GM19193 (cell line): ENCODE data around the gene KLHDC7B.

Experiments used
- POLR2A ChIP-seq: IDR thresholded peaks from 4 replicates; pipeline ENCODE4 v1.6.1; 2011; ENCODE audit not compliant: insufficient read depth, insufficient read length; ENCODE audit errors: extremely low read depth

KLHDC7B gene

GRCh38 chr22:50545522-50546325 lies at the start of gene KLHDC7B:
TSS of gene KLHDC7B (plus strand) at chr22:50545899. CDS start at chr22:50546244, 345 bp downstream.
- no peak for TF ChIP-seq POLR2A

GRCh38 chr22:50497093-50497492 lies 48.6 kb upstream of the KLHDC7B start:
- no peak for TF ChIP-seq POLR2A

GRCh38 chr22:50498322-50498890 lies 47.3 kb upstream of the KLHDC7B start:
- TF ChIP-seq POLR2A, result no peak

GRCh38 chr22:50500452-50500851 lies 45.2 kb upstream of the KLHDC7B start:
- no peak for TF ChIP-seq POLR2A

GRCh38 chr22:50502096-50502495 lies 43.6 kb upstream of the KLHDC7B start:
- no peak for TF ChIP-seq POLR2A

- TF ChIP-seq POLR2A, result no peak
Measured at GRCh38 chr22:50502628-50503474, 42.8 kb upstream of the KLHDC7B start.

GRCh38 chr22:50503475-50504145 lies 42.1 kb upstream of the KLHDC7B start:
- no peak for TF ChIP-seq POLR2A

GRCh38 chr22:50504369-50505211 lies 41.1 kb upstream of the KLHDC7B start:
- TF ChIP-seq POLR2A, result no peak

- TF ChIP-seq POLR2A, result no peak
Measured at GRCh38 chr22:50505276-50505775, 40.4 kb upstream of the KLHDC7B start.

- no peak for TF ChIP-seq POLR2A
Measured at GRCh38 chr22:50505776-50506610, 39.7 kb upstream of the KLHDC7B start.

- no peak for TF ChIP-seq POLR2A
Measured at GRCh38 chr22:50506611-50507420, 38.9 kb upstream of the KLHDC7B start.

GRCh38 chr22:50507421-50507990 lies 38.2 kb upstream of the KLHDC7B start, which contains the start of gene LMF2:
TSS of gene LMF2 (minus strand) at chr22:50507702. CDS start at chr22:50507675, 27 bp downstream.
- TF ChIP-seq POLR2A, result peak; percentile 69
